GM12875 (cell line): ENCODE data around the gene GXYLT2.

Source experiments
- H3K4me3 ChIP-seq: one replicate; pipeline ENCODE4 v1.5.1; 2011; ENCODE audit warnings: low read depth, low read length, control low read depth
- CTCF ChIP-seq: IDR thresholded peaks from 2 replicates; pipeline ENCODE4 v1.5.1; 2011; ENCODE audit warnings: low read depth, mild to moderate bottlenecking, control low read depth, inconsistent platforms, low read length, moderate library complexity, borderline replicate concordance; ENCODE audit not compliant: insufficient read depth

GXYLT2 gene

DNA sequence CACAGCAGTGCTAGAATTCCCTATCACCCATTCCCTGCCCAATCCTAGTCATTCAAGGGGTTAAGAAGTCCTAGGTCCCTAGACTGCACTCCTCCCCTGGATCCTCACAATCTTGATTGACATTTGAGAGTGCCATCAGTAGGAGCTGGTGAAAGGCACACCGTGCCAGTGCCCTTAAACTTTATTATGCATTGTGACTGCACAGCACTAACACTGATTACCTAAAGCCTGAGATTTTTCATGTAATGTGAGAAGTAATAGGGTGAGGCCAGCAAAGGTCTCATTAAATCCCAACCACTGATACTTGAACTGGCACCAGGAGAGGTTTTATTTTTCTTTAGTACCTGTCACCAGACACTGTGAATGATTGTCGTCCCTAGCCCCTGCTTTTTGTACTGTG, 16.3 kb downstream of the GXYLT2 start:
- TF ChIP-seq CTCF = no peak
- H3K4me3 ChIP-seq = no peak overlapping the region

GRCh38 chr3:72906154-72906553, 18.3 kb downstream of the GXYLT2 start:
- no peak for TF ChIP-seq CTCF
- no peak overlapping the region for H3K4me3 ChIP-seq

GRCh38 chr3:72907131-72907711, 19.4 kb downstream of the GXYLT2 start:
- TF ChIP-seq CTCF = no peak
- no peak overlapping the region for H3K4me3 ChIP-seq

DNA sequence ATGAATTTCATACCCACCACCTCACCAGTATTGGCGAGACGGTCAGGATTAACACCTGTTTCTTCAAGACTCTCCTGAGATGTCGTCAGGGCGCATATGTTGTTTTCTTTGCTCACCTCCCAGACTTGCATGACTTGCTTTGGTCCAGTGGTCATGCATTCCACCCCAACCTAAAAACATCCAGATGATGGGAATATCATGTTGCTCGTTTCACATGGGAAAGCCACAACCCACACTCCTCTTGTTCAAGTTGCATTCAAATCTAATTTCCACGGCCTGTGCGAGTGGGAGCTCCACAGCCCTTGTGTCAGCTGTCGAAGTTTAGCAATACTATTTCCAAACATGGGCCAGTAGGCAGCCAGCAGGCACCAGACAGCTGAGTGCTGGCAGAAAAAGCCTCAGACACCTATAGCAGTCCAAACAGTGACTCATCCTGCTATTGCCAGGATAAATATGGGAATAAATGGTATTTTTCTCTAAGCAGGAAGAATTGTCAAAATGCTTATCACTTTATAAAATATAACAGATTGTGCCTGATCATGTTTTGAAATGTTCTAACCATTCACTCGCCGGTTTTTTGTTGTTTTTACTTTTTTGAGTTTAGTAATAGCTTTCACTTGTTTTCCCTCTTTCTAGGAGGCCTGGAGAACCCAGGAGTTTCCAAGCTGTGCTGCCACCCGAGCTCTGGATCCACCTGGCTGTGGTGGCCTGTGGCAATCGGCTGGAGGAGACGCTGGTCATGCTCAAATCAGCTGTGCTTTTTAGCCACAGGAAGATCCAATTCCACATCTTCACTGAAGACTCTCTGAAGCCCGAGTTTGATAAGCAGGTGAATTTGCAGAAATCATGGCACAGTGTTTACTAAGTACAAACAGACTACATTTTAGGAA, 20.1 kb downstream of the GXYLT2 start:
- H3K4me3 ChIP-seq = no peak overlapping the region
- TF ChIP-seq CTCF = no peak

DNA sequence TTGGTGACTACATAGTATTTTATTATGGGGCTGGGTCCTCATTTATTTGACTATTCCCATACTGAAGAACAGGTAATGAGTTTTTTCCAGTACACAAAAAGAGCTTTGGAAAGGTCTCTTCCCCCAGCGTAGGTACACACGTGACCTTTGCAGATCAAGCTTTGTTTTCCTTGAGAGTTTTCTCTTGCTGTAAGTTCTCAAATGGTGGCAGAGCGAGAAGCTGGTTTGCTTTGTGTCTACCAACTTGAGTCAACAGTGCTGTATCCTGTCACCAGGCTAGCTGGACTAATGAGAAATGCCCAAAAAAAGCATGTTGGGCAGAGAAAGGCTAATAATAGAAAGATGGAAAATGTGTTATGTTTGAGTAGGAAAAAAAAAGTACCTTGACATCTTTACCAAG, 21.7 kb downstream of the GXYLT2 start:
- no peak overlapping the region for H3K4me3 ChIP-seq
- no peak for TF ChIP-seq CTCF

DNA sequence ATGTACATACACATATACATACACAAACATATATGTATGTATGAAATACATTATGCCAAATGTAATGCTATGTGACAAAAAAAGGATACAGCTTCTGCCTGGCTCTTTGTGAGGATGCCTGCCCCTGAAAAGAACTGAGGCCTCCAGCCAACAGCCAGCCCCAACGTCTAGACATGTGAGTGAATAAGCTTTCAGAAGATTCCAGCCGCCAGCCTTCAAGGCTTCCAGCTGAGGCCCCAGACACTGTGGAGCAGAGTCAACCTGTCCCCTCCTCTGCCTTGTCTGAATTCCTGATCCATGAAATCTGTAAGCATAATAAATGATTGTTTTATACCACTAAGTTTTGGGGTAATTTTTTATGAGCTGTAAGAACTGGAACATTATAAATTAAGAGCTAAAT, 24.7 kb downstream of the GXYLT2 start:
- TF ChIP-seq CTCF = no peak
- H3K4me3 ChIP-seq = no peak overlapping the region

- H3K4me3 ChIP-seq = no peak overlapping the region
- no peak for TF ChIP-seq CTCF
These were observed 26.5 kb downstream of the GXYLT2 start for GRCh38 chr3:72914383-72914782.
